Raji (cell line): Measurements from ENCODE around the gene RHOT1.
A peak's percentile ranks its signal among the peaks of the same experiment; 100 is the strongest.

Experiments
- POLR2A ChIP-seq: IDR thresholded peaks from 2 replicates; pipeline ENCODE4 v1.6.1; 2011; ENCODE audit warnings: low read depth, low read length, control low read depth; ENCODE audit not compliant: insufficient read depth

The RHOT1 gene

GRCh38 chr17:32120716-32121115, 21.6 kb upstream of the RHOT1 start:
- no peak for TF ChIP-seq POLR2A

GRCh38 chr17:32123782-32124181, 18.5 kb upstream of the RHOT1 start:
- no peak for TF ChIP-seq POLR2A

- no peak for TF ChIP-seq POLR2A
Observed at GRCh38 chr17:32124985-32125847, 17.1 kb upstream of the RHOT1 start.

- TF ChIP-seq POLR2A = no peak
Observed at GRCh38 chr17:32125848-32126153, 16.5 kb upstream of the RHOT1 start.

GRCh38 chr17:32126325-32126724, 16.0 kb upstream of the RHOT1 start:
- TF ChIP-seq POLR2A = no peak

- no peak for TF ChIP-seq POLR2A
Observed at GRCh38 chr17:32126746-32127145, 15.6 kb upstream of the RHOT1 start.

GRCh38 chr17:32127158-32127897, 15.0 kb upstream of the RHOT1 start:
- TF ChIP-seq POLR2A = peak; percentile 64

- TF ChIP-seq POLR2A = no peak
Observed at GRCh38 chr17:32136856-32137255, 5.4 kb upstream of the RHOT1 start.

- no peak for TF ChIP-seq POLR2A
Observed at GRCh38 chr17:32141258-32141657, 1.0 kb upstream of the RHOT1 start.

- no peak for TF ChIP-seq POLR2A
Observed at GRCh38 chr17:32141679-32142037, 644 bp upstream of the RHOT1 start.

GRCh38 chr17:32142857-32143526, 690 bp downstream of the RHOT1 start:
- no peak for TF ChIP-seq POLR2A

- TF ChIP-seq POLR2A = no peak
Observed at GRCh38 chr17:32143527-32143870, 1.2 kb downstream of the RHOT1 start.

- TF ChIP-seq POLR2A = no peak
Observed at GRCh38 chr17:32148351-32148750, 6.0 kb downstream of the RHOT1 start.

GRCh38 chr17:32150358-32150757, 8.1 kb downstream of the RHOT1 start:
- TF ChIP-seq POLR2A = no peak

- no peak for TF ChIP-seq POLR2A
Observed at GRCh38 chr17:32152130-32152529, 9.8 kb downstream of the RHOT1 start.

GRCh38 chr17:32155896-32156295, 13.6 kb downstream of the RHOT1 start:
- TF ChIP-seq POLR2A = no peak
